Tibial artery (tissue), 4 donors: Measurements from ENCODE around the gene SRSF12.
"Not testable (repeated sequence)": the region's sequence is repeated elsewhere in the genome, so short reads cannot be mapped to it uniquely, and the experiment has no call there.

Experiments
- DNase-seq, 2 donors: peaks; one replicate each; pipeline ENCODE4 v3.0.0-alpha.2; 2019
- H3K27ac ChIP-seq, 2 donors: fragments of 200-600 bp; sonication (generic) in 1 of 2; 1 replicate in 1 of 2; 2 replicates in 1 of 2; pipeline ENCODE4 v1.5.1; 2018 to 2019; ENCODE audit warnings: mild to moderate bottlenecking in 1 of 2
- H3K27me3 ChIP-seq, 2 donors: fragments of 200-600 bp; sonication (generic) in 1 of 2; one replicate each; pipeline versions ENCODE4 v1.5.1 to v1.6.0; 2016 to 2019
- H3K36me3 ChIP-seq, 3 donors: fragments of 200-600 bp; sonication (generic) in 2 of 3; one replicate each; pipeline ENCODE4 v1.5.1; 2016 to 2019; ENCODE audit warnings: mild to moderate bottlenecking in 2 of 3
- H3K4me1 ChIP-seq, 4 donors: fragments of 200-600 bp; sonication (generic) in 2 of 4; 1 replicate in 3 of 4; 2 replicates in 1 of 4; pipeline ENCODE4 v1.5.1; 2016 to 2019
- H3K4me3 ChIP-seq, 2 donors: fragments of 200-600 bp; sonication (generic) in 1 of 2; 1 replicate in 1 of 2; 2 replicates in 1 of 2; pipeline ENCODE4 v1.5.1; 2018 to 2019; ENCODE audit warnings: mild to moderate bottlenecking in 2 of 2
- H3K9me3 ChIP-seq, 3 donors: fragments of 200-600 bp; sonication (generic) in 1 of 3; one replicate each; pipeline ENCODE4 v1.5.1; 2016 to 2019
- intact Hi-C: fragments of 100-400 bp; cut with DNase I; formaldehyde crosslinking; loops from one replicate; pipeline ENCODE4 v1.15.0; 2023; ENCODE audit warnings: low total_unique reads
- TF ChIP-seq, protein P1 (sequence below), 2 experiments: fragments of 200-600 bp in 1 of 2; fragments of 450-650 bp in 1 of 2; IDR thresholded peaks; one replicate each; pipeline ENCODE4 v1.5.1; 2017 to 2019; ENCODE audit warnings: antibody characterized with exemption in 2 of 2, mild to moderate bottlenecking in 1 of 2, moderate library complexity in 1 of 2

Gene SRSF12

DNA sequence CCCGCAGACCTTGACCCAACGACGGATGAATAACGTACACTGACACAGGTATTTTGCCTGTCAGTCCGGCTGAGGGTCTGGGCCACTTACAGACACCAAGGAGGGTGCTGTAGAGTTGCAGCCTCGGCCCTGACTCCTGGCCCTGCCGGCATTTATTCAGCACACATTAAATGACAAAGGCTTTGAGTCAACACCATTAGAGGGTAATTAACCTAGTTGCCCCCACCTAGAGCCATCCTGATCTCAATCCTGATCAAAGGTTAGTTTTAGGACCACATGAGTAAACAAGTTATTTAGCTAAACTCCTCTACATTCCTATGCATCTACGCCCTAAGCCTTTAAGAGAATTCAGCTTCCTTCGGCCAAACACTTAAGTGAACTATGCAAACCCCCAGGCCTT lies 16.1 kb upstream of the SRSF12 start:
- Histone ChIP-seq H3K4me1 (peaks cover 0 to 10% (median 2%) of the 10 kb centered on the region in 4 donors), H3K27me3 (no peaks in the 10 kb centered on the region), H3K27ac (no peak overlapping the region), H3K9me3 (no peaks in the 10 kb centered on the region), H3K4me3 (no peak overlapping the region), H3K36me3 (peaks cover 0 to 3% (median 0%) of the 10 kb centered on the region in 3 donors)
- DNase-seq: no peak
- TF ChIP-seq, protein P1, sequence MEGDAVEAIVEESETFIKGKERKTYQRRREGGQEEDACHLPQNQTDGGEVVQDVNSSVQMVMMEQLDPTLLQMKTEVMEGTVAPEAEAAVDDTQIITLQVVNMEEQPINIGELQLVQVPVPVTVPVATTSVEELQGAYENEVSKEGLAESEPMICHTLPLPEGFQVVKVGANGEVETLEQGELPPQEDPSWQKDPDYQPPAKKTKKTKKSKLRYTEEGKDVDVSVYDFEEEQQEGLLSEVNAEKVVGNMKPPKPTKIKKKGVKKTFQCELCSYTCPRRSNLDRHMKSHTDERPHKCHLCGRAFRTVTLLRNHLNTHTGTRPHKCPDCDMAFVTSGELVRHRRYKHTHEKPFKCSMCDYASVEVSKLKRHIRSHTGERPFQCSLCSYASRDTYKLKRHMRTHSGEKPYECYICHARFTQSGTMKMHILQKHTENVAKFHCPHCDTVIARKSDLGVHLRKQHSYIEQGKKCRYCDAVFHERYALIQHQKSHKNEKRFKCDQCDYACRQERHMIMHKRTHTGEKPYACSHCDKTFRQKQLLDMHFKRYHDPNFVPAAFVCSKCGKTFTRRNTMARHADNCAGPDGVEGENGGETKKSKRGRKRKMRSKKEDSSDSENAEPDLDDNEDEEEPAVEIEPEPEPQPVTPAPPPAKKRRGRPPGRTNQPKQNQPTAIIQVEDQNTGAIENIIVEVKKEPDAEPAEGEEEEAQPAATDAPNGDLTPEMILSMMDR (IDR thresholded peaks at IDR 0.05): no peak
- intact Hi-C loops: no loop called here

DNA sequence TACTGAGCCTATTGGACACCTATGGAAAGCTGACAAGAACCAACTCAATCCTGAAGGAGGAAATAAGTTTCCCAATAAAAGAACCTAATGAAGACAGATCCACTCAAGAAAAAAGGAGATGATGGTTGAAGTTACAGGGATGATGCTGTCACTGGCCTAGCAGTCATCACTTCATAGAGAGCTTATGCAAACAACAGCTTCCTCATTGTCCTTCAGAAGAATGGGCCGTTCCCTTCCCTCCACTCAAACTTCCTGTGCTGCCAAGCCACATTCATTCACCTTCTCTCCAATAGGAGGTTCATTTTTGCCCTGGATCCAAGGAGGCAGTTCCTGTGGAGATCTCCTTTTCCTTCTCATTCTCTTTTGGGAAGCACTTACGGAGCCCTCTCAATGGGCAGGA lies 14.2 kb upstream of the SRSF12 start:
- TF ChIP-seq, protein P1 (IDR thresholded peaks at IDR 0.05): no peak
- DNase-seq: no peak
- H3K27me3 ChIP-seq: no peaks in the 10 kb centered on the region
- peaks cover 0 to 5% (median 0%) of the 10 kb centered on the region in 3 donors for H3K9me3 ChIP-seq
- no peak overlapping the region for H3K27ac ChIP-seq
- intact Hi-C loops: no loop called here
- H3K36me3 ChIP-seq: peaks cover 0 to 5% (median 0%) of the 10 kb centered on the region in 3 donors
- no peak overlapping the region for H3K4me3 ChIP-seq
- no peaks in the 10 kb centered on the region for H3K4me1 ChIP-seq

DNA sequence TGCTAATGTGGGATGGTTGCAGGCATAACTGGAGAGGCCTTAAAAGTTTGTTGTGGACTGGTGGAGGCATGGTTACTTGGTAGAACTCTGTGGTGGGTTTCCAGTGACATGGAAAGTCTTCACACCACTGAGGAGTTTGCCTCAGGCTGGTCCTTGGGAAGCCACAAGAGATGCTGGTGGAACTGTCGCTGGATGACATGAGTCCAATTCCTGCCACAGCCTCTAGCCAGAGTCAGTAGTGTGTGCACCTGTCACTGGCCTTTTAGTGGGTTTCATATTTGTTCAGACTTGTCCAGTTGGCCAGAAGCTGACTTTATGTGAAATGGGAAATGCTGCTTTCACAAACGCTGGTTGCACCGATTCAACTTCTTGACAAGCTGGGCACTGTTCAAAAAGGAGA lies 13.7 kb upstream of the SRSF12 start:
- Histone ChIP-seq H3K27ac (no peak overlapping the region), H3K36me3 (peaks cover 0 to 5% (median 0%) of the 10 kb centered on the region in 3 donors), H3K9me3 (peaks cover 0 to 5% (median 0%) of the 10 kb centered on the region in 3 donors), H3K27me3 (no peaks in the 10 kb centered on the region), H3K4me1 (no peaks in the 10 kb centered on the region), H3K4me3 (no peak overlapping the region)
- DNase-seq: no peak
- TF ChIP-seq, protein P1 (IDR thresholded peaks at IDR 0.05): no peak
- intact Hi-C loops: no loop called here

DNA sequence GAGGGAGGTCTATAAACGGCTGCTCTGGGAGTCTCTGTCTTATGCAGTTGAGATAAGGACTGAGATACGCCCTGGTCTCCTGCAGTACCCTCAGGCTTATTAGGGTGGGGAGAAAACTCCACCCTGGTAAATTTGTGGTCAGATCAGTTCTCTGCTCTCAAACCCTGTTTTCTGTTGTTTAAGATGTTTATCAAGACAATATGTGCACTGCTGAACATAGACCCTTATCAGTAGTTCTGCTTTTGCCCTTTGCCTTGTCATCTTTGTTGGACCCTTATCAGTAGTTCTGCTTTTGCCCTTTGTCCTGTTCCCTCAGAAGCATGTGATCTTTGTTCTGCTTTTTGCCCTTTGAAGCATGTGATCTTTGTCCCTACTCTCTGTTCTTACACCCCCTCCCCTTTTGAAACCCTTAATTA lies 10.4 kb upstream of the SRSF12 start:
- H3K36me3 ChIP-seq, H3K27me3 ChIP-seq, H3K9me3 ChIP-seq, intact Hi-C loops, H3K4me1 ChIP-seq, DNase-seq, H3K27ac ChIP-seq, H3K4me3 ChIP-seq: not testable (repeated sequence)

DNA sequence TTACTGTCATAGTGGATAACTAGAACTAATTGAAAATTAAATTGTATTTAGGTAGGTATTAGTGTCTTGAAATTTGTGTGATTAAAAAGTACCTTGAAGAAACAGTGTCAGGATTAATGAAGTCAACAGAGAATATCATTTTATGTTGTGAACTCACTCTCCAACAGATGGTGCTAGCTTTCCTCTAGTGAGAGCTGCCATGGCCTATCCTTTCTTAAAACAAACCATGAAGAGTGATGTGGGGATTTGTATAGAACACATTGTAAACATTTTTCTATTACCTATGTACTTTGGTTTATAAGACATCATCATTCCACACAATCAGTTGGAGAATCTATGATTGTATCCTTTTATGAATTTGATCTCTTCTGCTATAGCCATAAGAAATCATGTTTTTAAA lies 4.8 kb upstream of the SRSF12 start:
- no peak for DNase-seq
- intact Hi-C loops: loop anchor here (2.0 to 5.0 kb wide), 2 partner anchors 120 to 135 kb away; no protein-coding TSS in a partner anchor
- no peaks in the 10 kb centered on the region for H3K27me3 ChIP-seq
- H3K4me3 ChIP-seq: no peak overlapping the region
- no peaks in the 10 kb centered on the region for H3K9me3 ChIP-seq
- no peak overlapping the region for H3K27ac ChIP-seq
- peaks cover 0 to 9% (median 5%) of the 10 kb centered on the region in 4 donors for H3K4me1 ChIP-seq
- H3K36me3 ChIP-seq: no peaks in the 10 kb centered on the region
- TF ChIP-seq, protein P1 (IDR thresholded peaks at IDR 0.05): peak; percentile 57 to 61

DNA sequence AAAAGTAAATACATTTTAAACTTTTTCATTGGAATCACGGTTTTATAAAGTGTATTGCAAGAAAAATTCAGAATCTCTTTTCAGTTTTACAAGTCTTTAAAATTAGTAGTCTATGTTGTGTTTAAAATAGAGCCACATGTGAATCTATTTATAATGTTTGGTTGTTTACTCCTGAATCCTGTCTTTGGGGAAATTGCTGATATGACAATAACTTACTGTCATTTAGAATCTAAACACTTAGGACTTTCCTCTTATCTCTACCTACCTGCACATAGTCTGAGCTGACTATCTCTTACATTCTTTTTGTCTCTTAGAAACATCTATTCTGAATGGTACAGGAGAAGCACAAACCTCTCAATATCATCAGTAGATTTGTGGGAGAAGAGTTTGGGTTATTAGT lies 4.1 kb upstream of the SRSF12 start:
- Histone ChIP-seq H3K4me1 (peaks cover 0 to 11% (median 6%) of the 10 kb centered on the region in 4 donors), H3K9me3 (no peaks in the 10 kb centered on the region), H3K4me3 (no peak overlapping the region), H3K27ac (no peak overlapping the region), H3K27me3 (no peaks in the 10 kb centered on the region), H3K36me3 (no peaks in the 10 kb centered on the region)
- DNase-seq: no peak
- intact Hi-C loops: loop anchor here (2.0 to 5.0 kb wide), 2 partner anchors 121 to 135 kb away; no protein-coding TSS in a partner anchor
- TF ChIP-seq, protein P1 (IDR thresholded peaks at IDR 0.05): no peak
